PC-9 (cell line): ENCODE data around the gene MAGI2. TPM values are rescaled to one million over a fixed set of nuclear protein-coding genes. Genes with fewer than 3 reads are reported as not detected.

Experiments used
- BruUV-seq: library from RNA; stranded (reverse); fragments of 400-500 nt; replicated peaks from 2 replicates; lab custom pipeline; 2021; lab: Mats Ljungman, UMichigan
- CTCF ChIA-PET: fragments of 300-600 bp; sonication (Branson Sonifier 250); formaldehyde crosslinking; loops from one replicate; lab custom pipeline; 2022; ENCODE audit warnings: antibody characterized with exemption; lab: Charles Lee
- POLR2A ChIA-PET: fragments of 300-600 bp; sonication (Branson Sonifier 250); formaldehyde crosslinking; loops from one replicate; lab custom pipeline; 2022; ENCODE audit warnings: antibody characterized with exemption; ENCODE audit not compliant: unreplicated experiment; lab: Charles Lee
- DNase-seq, 2 experiments: peaks; one replicate each; pipeline versions ENCODE4 v3.0.0 to v3.0.0-alpha.2; 2015 to 2022; ENCODE audit warnings: mixed read lengths in 1 of 2
- H2AFZ ChIP-seq: fragments of 200-600 bp; sonication (generic); 2 replicates; pipeline ENCODE4 v1.8.1; 2017; ENCODE audit warnings: antibody characterized with exemption
- H3F3A ChIP-seq: fragments of 200-600 bp; sonication (generic); 2 replicates; pipeline ENCODE4 v1.8.1; 2017; ENCODE audit warnings: antibody characterized with exemption, mild to moderate bottlenecking, low read depth; ENCODE audit not compliant: insufficient read depth
- H3K27ac ChIP-seq: fragments of 200-600 bp; sonication (generic); 2 replicates; pipeline ENCODE4 v1.6.1; 2016; ENCODE audit warnings: mixed run types
- H3K27me3 ChIP-seq: fragments of 200-600 bp; sonication (generic); 2 replicates; pipeline ENCODE4 v1.6.1; 2016; ENCODE audit warnings: low read depth, mixed run types; ENCODE audit not compliant: insufficient read depth
- H3K36me3 ChIP-seq: fragments of 200-600 bp; sonication (generic); 2 replicates; pipeline ENCODE4 v1.6.1; 2016; ENCODE audit warnings: low read depth, mixed run types
- H3K4me1 ChIP-seq: fragments of 200-600 bp; sonication (generic); replicated peaks from 2 replicates; pipeline ENCODE4 v1.6.1; 2016; ENCODE audit warnings: mixed run types; ENCODE audit not compliant: insufficient read depth
- H3K4me2 ChIP-seq: fragments of 200-600 bp; sonication (generic); 2 replicates; pipeline ENCODE4 v1.6.1; 2017; ENCODE audit warnings: mixed run types
- H3K4me3 ChIP-seq: fragments of 200-600 bp; sonication (generic); 2 replicates; pipeline ENCODE4 v1.6.1; 2016; ENCODE audit warnings: mixed run types
- H3K79me2 ChIP-seq: fragments of 200-600 bp; sonication (generic); 2 replicates; pipeline ENCODE4 v1.6.1; 2017; ENCODE audit warnings: low read depth, mixed run types
- H3K9me2 ChIP-seq: fragments of 200-600 bp; sonication (generic); 2 replicates; pipeline ENCODE4 v1.8.1; 2017; ENCODE audit warnings: mild to moderate bottlenecking; ENCODE audit not compliant: insufficient read depth
- H3K9me3 ChIP-seq: fragments of 200-600 bp; sonication (generic); 2 replicates; pipeline ENCODE4 v1.8.1; 2016; ENCODE audit warnings: low read depth; ENCODE audit not compliant: insufficient read depth
- H4K20me1 ChIP-seq: fragments of 200-600 bp; sonication (generic); 2 replicates; pipeline ENCODE4 v1.8.1; 2017; ENCODE audit not compliant: insufficient read depth
- CTCF ChIP-seq: fragments of 200-600 bp; sonication (generic); conservative IDR thresholded peaks from 2 replicates; pipeline ENCODE4 v1.6.1; 2017; ENCODE audit warnings: mixed run types, antibody characterized with exemption, mild to moderate bottlenecking, moderate library complexity
- EZH2 ChIP-seq: fragments of 200-600 bp; sonication (generic); IDR thresholded peaks from 2 replicates; pipeline ENCODE4 v1.8.0; 2017; ENCODE audit warnings: antibody characterized with exemption, low read depth
- intact Hi-C: fragments of 100-400 bp; cut with micrococcal nuclease; formaldehyde crosslinking; loops from one replicate; pipeline ENCODE4 v1.10.0; 2022; ENCODE audit not compliant: unreplicated experiment
- total RNA-seq: library from RNA; stranded (reverse); gene quantifications from 2 replicates; pipeline ENCODE4 v1.2.3, GENCODE V29; 2021

MAGI2 gene
- total RNA-seq, 1 experiment from 2014 or later: 0.92 TPM

- no peaks in the 10 kb centered on the region for H4K20me1 ChIP-seq
- no peaks in the 10 kb centered on the region for H3K9me3 ChIP-seq
- no peak overlapping the region for H3K27ac ChIP-seq
- POLR2A ChIA-PET: no interaction called here
- no TSS peak for BruUV-seq
- no peaks in the 10 kb centered on the region for H3K4me1 ChIP-seq
- CTCF ChIA-PET: no interaction called here
- no peak overlapping the region for H3K4me2 ChIP-seq
- no peaks in the 10 kb centered on the region for H3K79me2 ChIP-seq
- H3K9me2 ChIP-seq: no peaks in the 10 kb centered on the region
- H3K4me3 ChIP-seq: no peak overlapping the region
- no peak overlapping the region for H2AFZ ChIP-seq
- no peaks in the 10 kb centered on the region for H3K36me3 ChIP-seq
- no peak for DNase-seq
- H3F3A ChIP-seq: no peaks in the 10 kb centered on the region
- TF ChIP-seq CTCF (no peak), EZH2 (no peak)
- intact Hi-C loops: no loop called here
- no peaks in the 10 kb centered on the region for H3K27me3 ChIP-seq
Observed at GRCh38 chr7:78497728-78498427, 955.6 kb downstream of the MAGI2 start.

GRCh38 chr7:78496096-78496630 lies 957.3 kb downstream of the MAGI2 start:
- Histone ChIP-seq H3K9me2 (no peaks in the 10 kb centered on the region), H4K20me1 (no peaks in the 10 kb centered on the region), H3K36me3 (no peaks in the 10 kb centered on the region), H3K4me2 (no peak overlapping the region), H3K4me1 (no peaks in the 10 kb centered on the region), H3F3A (no peaks in the 10 kb centered on the region), H3K27me3 (no peaks in the 10 kb centered on the region), H3K9me3 (no peaks in the 10 kb centered on the region), H3K4me3 (no peak overlapping the region), H3K27ac (no peak overlapping the region), H3K79me2 (no peaks in the 10 kb centered on the region), H2AFZ (no peak overlapping the region)
- intact Hi-C loops: no loop called here
- BruUV-seq: no TSS peak
- CTCF ChIA-PET: no interaction called here
- TF ChIP-seq EZH2 (no peak), CTCF (no peak)
- DNase-seq: no peak
- POLR2A ChIA-PET: interaction anchor here (0.5 to 0.6 kb wide), 2 partner anchors 168 to 1293 kb away, joined by 3 to 8 read pairs; no protein-coding TSS in a partner anchor

GRCh38 chr7:78493401-78493800 lies 960.1 kb downstream of the MAGI2 start:
- H3F3A ChIP-seq: no peaks in the 10 kb centered on the region
- CTCF ChIA-PET: interaction anchor here (0.5 to 0.6 kb wide), 3 partner anchors 1360 to 1904 kb away, joined by 8 to 11 read pairs (median 11); no protein-coding TSS in a partner anchor
- TF ChIP-seq EZH2 (no peak), CTCF (no peak)
- no peaks in the 10 kb centered on the region for H3K79me2 ChIP-seq
- H3K4me3 ChIP-seq: no peak overlapping the region
- no peak overlapping the region for H3K4me2 ChIP-seq
- no peaks in the 10 kb centered on the region for H3K9me3 ChIP-seq
- DNase-seq: no peak
- POLR2A ChIA-PET: no interaction called here
- H4K20me1 ChIP-seq: no peaks in the 10 kb centered on the region
- H3K4me1 ChIP-seq: no peaks in the 10 kb centered on the region
- H3K27me3 ChIP-seq: no peaks in the 10 kb centered on the region
- no peaks in the 10 kb centered on the region for H3K36me3 ChIP-seq
- intact Hi-C loops: no loop called here
- no peaks in the 10 kb centered on the region for H3K9me2 ChIP-seq
- H2AFZ ChIP-seq: no peak overlapping the region
- BruUV-seq: no TSS peak
- no peak overlapping the region for H3K27ac ChIP-seq
